Measurements from ENCODE around the gene IRGQ.
A peak's percentile ranks its signal among the peaks of the same experiment; 100 is the strongest.
"Not testable (repeated sequence)": the region's sequence is repeated elsewhere in the genome, so short reads cannot be mapped to it uniquely, and the experiment has no call there.

IRGQ gene

GRCh38 chr19:43595999-43596841 lies at the start of gene IRGQ, which contains the start of gene ZNF576:
Gene IRGQ (minus strand): TSS chr19:43596134. CDS start chr19:43595338, 796 bp downstream.
Gene ZNF576 (plus strand): TSS chr19:43596595. CDS start chr19:43597109, 514 bp downstream.
- peak; percentile 100 for DNase-seq

- DNase-seq = no peak
Measured at GRCh38 chr19:43644181-43644580, 48.2 kb upstream of the IRGQ start.

- DNase-seq = no peak
Measured at GRCh38 chr19:43643326-43643725, 47.4 kb upstream of the IRGQ start.

- no peak for DNase-seq
Measured at GRCh38 chr19:43642531-43642930, 46.6 kb upstream of the IRGQ start.

GRCh38 chr19:43641333-43641732 lies 45.4 kb upstream of the IRGQ start:
- DNase-seq = no peak

GRCh38 chr19:43640424-43640757 lies 44.5 kb upstream of the IRGQ start:
- no peak for DNase-seq

GRCh38 chr19:43639519-43640423 lies 43.8 kb upstream of the IRGQ start, which contains the start of gene CADM4:
Gene CADM4 (minus strand): TSS chr19:43639850. CDS start chr19:43639790, 60 bp downstream.
- DNase-seq = peak; percentile 49

GRCh38 chr19:43638995-43639518 lies 43.1 kb upstream of the IRGQ start:
- no peak for DNase-seq

GRCh38 chr19:43638214-43638994 lies 42.5 kb upstream of the IRGQ start:
- DNase-seq = no peak

GRCh38 chr19:43636121-43636683 lies 40.3 kb upstream of the IRGQ start:
- no peak for DNase-seq

- DNase-seq = not testable (repeated sequence)
Measured at GRCh38 chr19:43635561-43635940, 39.6 kb upstream of the IRGQ start.

GRCh38 chr19:43634872-43635560 lies 39.1 kb upstream of the IRGQ start:
- DNase-seq = no peak

- no peak for DNase-seq
Measured at GRCh38 chr19:43634506-43634871, 38.6 kb upstream of the IRGQ start.

GRCh38 chr19:43634068-43634467 lies 38.1 kb upstream of the IRGQ start:
- DNase-seq = no peak

- no peak for DNase-seq
Measured at GRCh38 chr19:43633520-43633919, 37.6 kb upstream of the IRGQ start.

GRCh38 chr19:43631491-43631890 lies 35.6 kb upstream of the IRGQ start:
- no peak for DNase-seq

GRCh38 chr19:43628646-43629326 lies 32.9 kb upstream of the IRGQ start:
- no peak for DNase-seq

GRCh38 chr19:43626838-43627237 lies 30.9 kb upstream of the IRGQ start:
- no peak for DNase-seq

GRCh38 chr19:43625918-43626579 lies 30.1 kb upstream of the IRGQ start:
- no peak for DNase-seq

- peak; percentile 90 for DNase-seq
Measured at GRCh38 chr19:43624933-43625332, 29.0 kb upstream of the IRGQ start.

All from activated CD4-positive, alpha-beta T cell treated with anti-CD3 and anti-CD28 coated beads, Interleukin-2, amount 50 U/mL, for 1 hour (primary cell).